ENCODE results near the gene CCDC9B. TPM values are rescaled to one million over a fixed set of nuclear protein-coding genes. Genes with fewer than 3 reads are reported as not detected.

CCDC9B gene
- polyA plus RNA-seq, 1 of the 3 experiments (the other 2 are of a cell fraction): 13.7 TPM

DNA sequence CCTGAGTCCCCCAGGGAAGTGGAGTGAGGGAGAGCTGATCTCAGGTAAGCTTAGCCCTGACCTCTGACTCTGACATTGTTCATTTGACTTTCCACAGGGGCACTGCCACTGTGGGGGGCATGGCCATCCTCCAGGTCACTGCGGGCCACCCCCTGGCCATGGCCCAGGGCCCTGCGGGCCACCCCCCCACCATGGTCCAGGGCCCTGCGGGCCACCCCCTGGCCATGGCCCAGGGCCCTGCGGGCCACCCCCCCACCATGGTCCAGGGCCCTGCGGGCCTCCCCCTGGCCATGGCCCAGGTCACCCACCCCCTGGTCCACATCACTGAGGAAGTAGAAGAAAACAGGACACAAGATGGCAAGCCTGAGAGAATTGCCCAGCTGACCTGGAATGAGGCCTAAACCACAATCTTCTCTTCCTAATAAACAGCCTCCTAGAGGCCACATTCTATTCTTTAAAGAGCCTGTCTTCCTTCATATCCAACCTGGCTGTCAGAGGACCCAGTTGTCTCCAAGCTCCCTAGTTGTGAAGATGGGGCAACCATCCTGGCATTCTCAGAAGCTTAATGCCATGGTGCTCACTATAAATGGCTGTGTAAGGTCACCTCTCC lies 15.3 kb upstream of the CCDC9B start:
- 83% methylated on average over 3 of the region's 5 CpGs for WGBS (ENCODE audit: low lambda C conversion rate)
- no peaks in the 10 kb centered on the region for H3K9me3 ChIP-seq
- H3K36me3 ChIP-seq (replicated peaks in 1 of 2; ENCODE audit: control insufficient read depth in 1 of 2, insufficient read depth in 2 of 2, low read length in 1 of 2): no peaks in the 10 kb centered on the region
- H3K4me2 ChIP-seq: no peak overlapping the region
- H3K9ac ChIP-seq: no peak overlapping the region
- no peak for TF ChIP-seq TCF12 (IDR thresholded peaks at IDR 0.05)
- TF ChIP-seq, protein P1, sequence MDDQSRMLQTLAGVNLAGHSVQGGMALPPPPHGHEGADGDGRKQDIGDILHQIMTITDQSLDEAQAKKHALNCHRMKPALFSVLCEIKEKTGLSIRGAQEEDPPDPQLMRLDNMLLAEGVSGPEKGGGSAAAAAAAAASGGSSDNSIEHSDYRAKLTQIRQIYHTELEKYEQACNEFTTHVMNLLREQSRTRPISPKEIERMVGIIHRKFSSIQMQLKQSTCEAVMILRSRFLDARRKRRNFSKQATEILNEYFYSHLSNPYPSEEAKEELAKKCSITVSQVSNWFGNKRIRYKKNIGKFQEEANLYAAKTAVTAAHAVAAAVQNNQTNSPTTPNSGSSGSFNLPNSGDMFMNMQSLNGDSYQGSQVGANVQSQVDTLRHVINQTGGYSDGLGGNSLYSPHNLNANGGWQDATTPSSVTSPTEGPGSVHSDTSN (IDR thresholded peaks at IDR 0.05): no peak
- TF ChIP-seq TEAD4 (IDR thresholded peaks at IDR 0.05; ENCODE audit: borderline replicate concordance, insufficient read depth): no peak
- TF ChIP-seq, protein P2, sequence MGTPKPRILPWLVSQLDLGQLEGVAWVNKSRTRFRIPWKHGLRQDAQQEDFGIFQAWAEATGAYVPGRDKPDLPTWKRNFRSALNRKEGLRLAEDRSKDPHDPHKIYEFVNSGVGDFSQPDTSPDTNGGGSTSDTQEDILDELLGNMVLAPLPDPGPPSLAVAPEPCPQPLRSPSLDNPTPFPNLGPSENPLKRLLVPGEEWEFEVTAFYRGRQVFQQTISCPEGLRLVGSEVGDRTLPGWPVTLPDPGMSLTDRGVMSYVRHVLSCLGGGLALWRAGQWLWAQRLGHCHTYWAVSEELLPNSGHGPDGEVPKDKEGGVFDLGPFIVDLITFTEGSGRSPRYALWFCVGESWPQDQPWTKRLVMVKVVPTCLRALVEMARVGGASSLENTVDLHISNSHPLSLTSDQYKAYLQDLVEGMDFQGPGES (IDR thresholded peaks at IDR 0.05; ENCODE audit: low read depth, low read length): no peak
- no peak for TF ChIP-seq FOXM1 (IDR thresholded peaks at IDR 0.05; ENCODE audit: low read depth)
- no peak for TF ChIP-seq NFIC (IDR thresholded peaks at IDR 0.05; ENCODE audit: borderline replicate concordance)
- TF ChIP-seq, protein P3, sequence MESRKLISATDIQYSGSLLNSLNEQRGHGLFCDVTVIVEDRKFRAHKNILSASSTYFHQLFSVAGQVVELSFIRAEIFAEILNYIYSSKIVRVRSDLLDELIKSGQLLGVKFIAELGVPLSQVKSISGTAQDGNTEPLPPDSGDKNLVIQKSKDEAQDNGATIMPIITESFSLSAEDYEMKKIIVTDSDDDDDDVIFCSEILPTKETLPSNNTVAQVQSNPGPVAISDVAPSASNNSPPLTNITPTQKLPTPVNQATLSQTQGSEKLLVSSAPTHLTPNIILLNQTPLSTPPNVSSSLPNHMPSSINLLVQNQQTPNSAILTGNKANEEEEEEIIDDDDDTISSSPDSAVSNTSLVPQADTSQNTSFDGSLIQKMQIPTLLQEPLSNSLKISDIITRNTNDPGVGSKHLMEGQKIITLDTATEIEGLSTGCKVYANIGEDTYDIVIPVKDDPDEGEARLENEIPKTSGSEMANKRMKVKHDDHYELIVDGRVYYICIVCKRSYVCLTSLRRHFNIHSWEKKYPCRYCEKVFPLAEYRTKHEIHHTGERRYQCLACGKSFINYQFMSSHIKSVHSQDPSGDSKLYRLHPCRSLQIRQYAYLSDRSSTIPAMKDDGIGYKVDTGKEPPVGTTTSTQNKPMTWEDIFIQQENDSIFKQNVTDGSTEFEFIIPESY (IDR thresholded peaks at IDR 0.05; ENCODE audit: borderline replicate concordance, low read depth): no peak
- no peak for TF ChIP-seq GABPA (IDR thresholded peaks at IDR 0.05; ENCODE audit: low read depth)
- TF ChIP-seq, protein P4, sequence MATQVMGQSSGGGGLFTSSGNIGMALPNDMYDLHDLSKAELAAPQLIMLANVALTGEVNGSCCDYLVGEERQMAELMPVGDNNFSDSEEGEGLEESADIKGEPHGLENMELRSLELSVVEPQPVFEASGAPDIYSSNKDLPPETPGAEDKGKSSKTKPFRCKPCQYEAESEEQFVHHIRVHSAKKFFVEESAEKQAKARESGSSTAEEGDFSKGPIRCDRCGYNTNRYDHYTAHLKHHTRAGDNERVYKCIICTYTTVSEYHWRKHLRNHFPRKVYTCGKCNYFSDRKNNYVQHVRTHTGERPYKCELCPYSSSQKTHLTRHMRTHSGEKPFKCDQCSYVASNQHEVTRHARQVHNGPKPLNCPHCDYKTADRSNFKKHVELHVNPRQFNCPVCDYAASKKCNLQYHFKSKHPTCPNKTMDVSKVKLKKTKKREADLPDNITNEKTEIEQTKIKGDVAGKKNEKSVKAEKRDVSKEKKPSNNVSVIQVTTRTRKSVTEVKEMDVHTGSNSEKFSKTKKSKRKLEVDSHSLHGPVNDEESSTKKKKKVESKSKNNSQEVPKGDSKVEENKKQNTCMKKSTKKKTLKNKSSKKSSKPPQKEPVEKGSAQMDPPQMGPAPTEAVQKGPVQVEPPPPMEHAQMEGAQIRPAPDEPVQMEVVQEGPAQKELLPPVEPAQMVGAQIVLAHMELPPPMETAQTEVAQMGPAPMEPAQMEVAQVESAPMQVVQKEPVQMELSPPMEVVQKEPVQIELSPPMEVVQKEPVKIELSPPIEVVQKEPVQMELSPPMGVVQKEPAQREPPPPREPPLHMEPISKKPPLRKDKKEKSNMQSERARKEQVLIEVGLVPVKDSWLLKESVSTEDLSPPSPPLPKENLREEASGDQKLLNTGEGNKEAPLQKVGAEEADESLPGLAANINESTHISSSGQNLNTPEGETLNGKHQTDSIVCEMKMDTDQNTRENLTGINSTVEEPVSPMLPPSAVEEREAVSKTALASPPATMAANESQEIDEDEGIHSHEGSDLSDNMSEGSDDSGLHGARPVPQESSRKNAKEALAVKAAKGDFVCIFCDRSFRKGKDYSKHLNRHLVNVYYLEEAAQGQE (IDR thresholded peaks at IDR 0.05; ENCODE audit: low read depth, low read length): no peak
- no peak for TF ChIP-seq YY1 (IDR thresholded peaks at IDR 0.05; ENCODE audit: low read depth)
- TF ChIP-seq SMC3 (IDR thresholded peaks at IDR 0.05; ENCODE audit: low read depth, low read length): no peak
- TF ChIP-seq EZH2phosphoT487 (IDR thresholded peaks at IDR 0.05; ENCODE audit: borderline replicate concordance, low read depth): no peak
- TF ChIP-seq ELF1 (IDR thresholded peaks at IDR 0.05): no peak
- H3K9me2 ChIP-seq: no peaks in the 10 kb centered on the region
- peaks cover 0 to 36% of the 10 kb centered on the region in 2 experiments; a peak in 2 of 4 replicates for H3K4me1 ChIP-seq (ENCODE audit: control insufficient read depth in 1 of 2, insufficient read depth in 2 of 2, low read depth in 1 of 2, low read length in 1 of 2)
- ChIA-PET CTCF (interaction anchor here (0.9 to 70.6 kb wide), 5 partner anchors 12 to 81 kb away, joined by 3 to 2194 read pairs (median 4); partner anchors contain the start of genes ANKRD63, CCDC9B, INAFM2 and PLCB2), POLR2A (interaction anchor here (0.5 to 1.2 kb wide), 2 partner anchors 16 to 45 kb away, joined by 4 read pairs; partner anchors contain the start of gene CCDC9B)
- no peaks in the 10 kb centered on the region for H3K79me2 ChIP-seq (ENCODE audit: insufficient read depth)
- H3K27ac ChIP-seq (ENCODE audit: low read depth in 2 of 2, low read length in 1 of 2): no peak overlapping the region
- H3K4me3 ChIP-seq (ENCODE audit: low read depth in 2 of 2, low read length in 1 of 2): no peak overlapping the region
- H4K20me1 ChIP-seq (ENCODE audit: insufficient read depth): no peaks in the 10 kb centered on the region
- 0 out of 2 replicates have a peak, but pooled peaks cover 11% of the 10 kb centered on the region for H3K27me3 ChIP-seq (ENCODE audit: insufficient read depth)
- no peak for DNase-seq
- H3F3A ChIP-seq (replicated peaks; ENCODE audit: insufficient read depth): peaks cover 6% of the 10 kb centered on the region
- H2AFZ ChIP-seq (ENCODE audit: low read depth): no peak overlapping the region

All from SK-N-SH (cell line).